Osteoblast (primary cell): ENCODE data around the gene FRMD4B. TPM values are rescaled to one million over a fixed set of nuclear protein-coding genes. Genes with fewer than 3 reads are reported as not detected.

Experiments used
- DNase-seq: peaks from one replicate; pipeline ENCODE4 v3.0.0; 2011; ENCODE audit warnings: low spot score, mixed read lengths; ENCODE audit not compliant: insufficient read length; ENCODE audit errors: missing footprints
- H2AFZ ChIP-seq: 2 replicates; pipeline ENCODE4 v1.6.0; 2011; ENCODE audit warnings: mild to moderate bottlenecking, low read length
- H3K27ac ChIP-seq: 2 replicates; pipeline ENCODE4 v1.5.1; 2011; ENCODE audit warnings: mild to moderate bottlenecking, low read depth, low read length, moderate library complexity
- H3K27me3 ChIP-seq: 2 replicates; pipeline ENCODE4 v1.6.0; 2012; ENCODE audit warnings: mild to moderate bottlenecking, control low read depth, inconsistent platforms, low read length, moderate library complexity; ENCODE audit not compliant: insufficient read depth
- H3K36me3 ChIP-seq: 2 replicates; pipeline ENCODE4 v1.5.1; 2011; ENCODE audit warnings: mild to moderate bottlenecking, low read length, control low read depth, moderate library complexity; ENCODE audit not compliant: insufficient read depth
- H3K4me1 ChIP-seq: 2 replicates; pipeline ENCODE4 v1.5.1; 2011; ENCODE audit warnings: mild to moderate bottlenecking, low read length, control low read depth, moderate library complexity; ENCODE audit not compliant: insufficient read depth
- H3K4me2 ChIP-seq: 2 replicates; pipeline ENCODE4 v1.6.0; 2011; ENCODE audit warnings: mild to moderate bottlenecking, low read length; ENCODE audit not compliant: insufficient read depth
- H3K4me3 ChIP-seq: fragments of 200-600 bp; sonication (generic); 3 replicates; pipeline ENCODE4 v1.5.1; 2012; ENCODE audit warnings: mild to moderate bottlenecking, low read length, inconsistent platforms; ENCODE audit not compliant: insufficient read depth
- H3K79me2 ChIP-seq: 2 replicates; pipeline ENCODE4 v1.6.0; 2012; ENCODE audit warnings: mild to moderate bottlenecking, low read length, control low read depth, inconsistent platforms; ENCODE audit not compliant: insufficient read depth
- H3K9me3 ChIP-seq: 2 replicates; pipeline ENCODE4 v1.5.1; 2011; ENCODE audit warnings: low read depth, low read length, control low read depth
- H4K20me1 ChIP-seq: 2 replicates; pipeline ENCODE4 v1.6.0; 2012; ENCODE audit warnings: mild to moderate bottlenecking, low read length, control low read depth; ENCODE audit not compliant: insufficient read depth
- CTCF ChIP-seq: IDR thresholded peaks from 2 replicates; pipeline ENCODE4 v1.5.1; 2011; ENCODE audit warnings: mild to moderate bottlenecking, low read depth, low read length, moderate library complexity; ENCODE audit errors: extremely low read depth
- total RNA-seq: library from RNA; depleted of rRNA; stranded (reverse); fragments of >200 nt; gene quantifications from 2 replicates; pipeline ENCODE4 v1.2.3, GENCODE V29; 2012

Gene FRMD4B
- total RNA-seq, 1 donor, result 0.72 TPM

DNA sequence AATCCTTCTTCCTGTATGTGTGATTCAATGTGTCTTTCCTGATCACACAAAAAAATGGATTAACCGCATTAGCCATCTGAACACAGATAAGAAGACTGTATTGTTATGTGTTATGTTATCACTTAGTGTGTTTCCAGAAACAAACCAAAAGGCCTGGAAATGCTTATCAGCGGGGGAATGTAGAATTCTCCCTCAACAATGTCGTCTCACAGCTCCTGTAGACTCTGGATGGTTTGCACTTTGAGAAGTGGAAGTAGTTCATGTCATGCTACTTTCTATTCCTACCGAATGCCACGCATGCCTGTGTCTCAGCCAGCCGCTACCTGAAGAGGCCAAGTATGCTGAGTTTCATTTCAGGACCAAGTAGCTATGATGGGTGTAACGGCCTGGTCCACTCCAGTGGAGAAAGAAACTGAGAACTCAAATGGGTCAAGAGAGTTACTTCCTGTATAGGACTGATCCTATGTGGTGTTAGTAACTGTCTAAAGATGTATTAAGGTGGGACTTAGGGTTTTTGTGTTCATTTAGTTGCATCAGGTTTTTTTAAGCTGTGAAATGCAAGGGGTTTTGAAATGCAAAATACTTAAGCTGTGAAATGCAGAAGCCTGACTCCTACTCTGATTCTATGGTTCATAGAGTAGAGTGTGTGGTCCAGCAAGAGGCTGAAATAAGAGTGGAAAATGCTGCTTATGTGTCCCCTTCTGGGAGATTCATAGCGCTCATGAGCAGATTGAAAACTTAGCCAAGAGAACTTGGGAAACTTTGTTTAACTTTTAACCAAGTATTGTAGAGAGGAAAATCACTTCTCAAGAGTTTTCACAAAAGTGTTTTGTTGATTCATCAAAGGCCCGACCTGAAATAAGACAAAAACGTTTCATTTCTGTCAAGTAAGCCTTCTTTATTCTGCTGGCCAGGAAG is 145.0 kb downstream of the FRMD4B start:
- no peak for DNase-seq
- no peak overlapping the region for H3K4me2 ChIP-seq

GRCh38 chr3:69239063-69239462 is 146.8 kb downstream of the FRMD4B start:
- Histone ChIP-seq H4K20me1 (no peaks in the 10 kb centered on the region), H3K4me2 (no peak overlapping the region), H3K27me3 (peaks cover 20% of the 10 kb centered on the region), H2AFZ (no peak overlapping the region), H3K36me3 (no peaks in the 10 kb centered on the region), H3K4me1 (peaks cover 10% of the 10 kb centered on the region), H3K9me3 (no peaks in the 10 kb centered on the region), H3K27ac (no peak overlapping the region), H3K4me3 (no peak overlapping the region), H3K79me2 (no peaks in the 10 kb centered on the region)
- no peak for TF ChIP-seq CTCF
- DNase-seq, result no peak

More for the DNA sequence above, 145.0 kb downstream of the FRMD4B start:
- Histone ChIP-seq H3K4me1 (peaks cover 10% of the 10 kb centered on the region), H2AFZ (no peak overlapping the region), H3K27ac (no peak overlapping the region), H3K4me3 (no peak overlapping the region), H4K20me1 (no peaks in the 10 kb centered on the region), H3K36me3 (no peaks in the 10 kb centered on the region), H3K9me3 (no peaks in the 10 kb centered on the region), H3K27me3 (peaks cover 29% of the 10 kb centered on the region), H3K79me2 (no peaks in the 10 kb centered on the region)
- TF ChIP-seq CTCF, result no peak

DNA sequence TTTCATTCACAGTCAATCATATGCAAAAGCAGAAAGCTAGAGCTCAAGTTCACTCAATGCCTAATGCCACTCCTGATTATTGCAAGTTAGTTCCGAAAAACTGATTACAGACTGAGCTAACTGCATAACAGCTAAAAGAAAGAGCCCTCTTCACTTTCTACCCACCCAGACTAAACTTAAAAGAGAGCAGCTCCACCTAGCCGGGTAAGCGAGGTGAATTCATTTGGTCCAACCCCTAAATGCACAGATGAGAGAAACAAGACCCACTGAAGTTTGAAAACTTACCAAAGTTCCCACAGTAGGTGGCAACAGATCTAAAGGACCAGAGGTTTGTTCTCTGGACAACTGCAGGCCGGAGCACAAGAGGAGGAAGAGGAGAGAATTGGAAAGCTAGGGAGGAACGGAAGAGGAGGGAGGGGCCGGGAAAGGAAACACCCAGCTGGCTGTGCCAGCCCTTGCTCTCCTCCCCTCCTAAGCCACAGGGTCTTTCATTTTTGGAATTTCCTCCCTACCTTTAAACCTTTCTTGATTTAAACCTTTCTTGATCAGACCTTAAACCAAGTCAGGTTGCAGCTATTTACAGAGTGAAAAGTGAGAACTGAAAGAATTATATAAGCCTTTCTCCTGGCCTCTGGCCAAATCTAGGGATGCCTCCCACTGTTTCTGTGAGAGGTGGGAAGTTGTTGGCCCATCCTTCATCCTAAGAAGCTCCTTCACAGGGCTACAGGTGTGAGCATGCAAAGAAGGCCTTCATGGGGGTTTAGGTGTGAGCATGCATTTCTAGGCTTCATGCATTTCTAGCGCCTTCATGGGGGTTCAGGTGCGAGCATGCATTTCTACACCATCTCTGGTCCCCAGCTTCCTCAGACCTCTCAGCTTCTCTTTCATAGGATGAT is 148.8 kb downstream of the FRMD4B start:
- Histone ChIP-seq H3K36me3 (no peaks in the 10 kb centered on the region), H4K20me1 (no peaks in the 10 kb centered on the region), H3K4me1 (no peaks in the 10 kb centered on the region), H3K79me2 (no peaks in the 10 kb centered on the region), H3K4me3 (no peak overlapping the region), H3K27me3 (peaks cover 20% of the 10 kb centered on the region), H2AFZ (no peak overlapping the region), H3K9me3 (no peaks in the 10 kb centered on the region), H3K4me2 (no peak overlapping the region), H3K27ac (no peak overlapping the region)
- DNase-seq, result no peak
- no peak for TF ChIP-seq CTCF
